HG03175 (cell line): ENCODE results near the gene UGCG.

Experiments used
- ATAC-seq: cut with Tn5 transposase; IDR thresholded peaks from one replicate; pipeline ENCODE4 v1.9.1; 2021; ENCODE audit warnings: mild to moderate bottlenecking, moderate library complexity; ENCODE audit not compliant: unreplicated experiment

Gene UGCG

GRCh38 chr9:111917201-111917600 lies 20.6 kb downstream of the UGCG start:
- ATAC-seq: no peak

GRCh38 chr9:111917980-111918379 lies 21.4 kb downstream of the UGCG start:
- no peak for ATAC-seq

GRCh38 chr9:111919875-111920274 lies 23.3 kb downstream of the UGCG start:
- ATAC-seq: no peak

GRCh38 chr9:111920531-111920930 lies 23.9 kb downstream of the UGCG start:
- ATAC-seq: no peak

- ATAC-seq: no peak
These were observed 25.9 kb downstream of the UGCG start for GRCh38 chr9:111922324-111923013.

- no peak for ATAC-seq
These were observed 27.7 kb downstream of the UGCG start for GRCh38 chr9:111924281-111924680.

- no peak for ATAC-seq
These were observed 28.6 kb downstream of the UGCG start for GRCh38 chr9:111925017-111925770.

GRCh38 chr9:111925784-111926183 lies 29.2 kb downstream of the UGCG start:
- ATAC-seq: no peak

- ATAC-seq: peak; percentile 99
These were observed 29.8 kb downstream of the UGCG start for GRCh38 chr9:111926421-111926875.

GRCh38 chr9:111928359-111928720 lies 31.7 kb downstream of the UGCG start:
- no peak for ATAC-seq

- ATAC-seq: no peak
These were observed 38.1 kb downstream of the UGCG start for GRCh38 chr9:111934747-111935146.

GRCh38 chr9:111936391-111936790 lies 39.8 kb downstream of the UGCG start:
- no peak for ATAC-seq

GRCh38 chr9:111937301-111937700 lies 40.7 kb downstream of the UGCG start:
- ATAC-seq: no peak

GRCh38 chr9:111937781-111938426 lies 41.3 kb downstream of the UGCG start:
- peak; percentile 58 for ATAC-seq

- peak; percentile 14 for ATAC-seq
These were observed 41.8 kb downstream of the UGCG start for GRCh38 chr9:111938427-111938800.

GRCh38 chr9:111939322-111939721 lies 42.7 kb downstream of the UGCG start:
- no peak for ATAC-seq

- ATAC-seq: no peak
These were observed 44.1 kb downstream of the UGCG start for GRCh38 chr9:111940697-111941096.

GRCh38 chr9:111943200-111943599 lies 46.6 kb downstream of the UGCG start:
- no peak for ATAC-seq

GRCh38 chr9:111943746-111944145 lies 47.1 kb downstream of the UGCG start:
- no peak for ATAC-seq

GRCh38 chr9:111944241-111944866 lies 47.7 kb downstream of the UGCG start:
- ATAC-seq: no peak

- ATAC-seq: peak; percentile 82
These were observed 48.6 kb downstream of the UGCG start for GRCh38 chr9:111945216-111945615.
